ENCODE results near the gene PIP4K2A.

Gene PIP4K2A

DNA sequence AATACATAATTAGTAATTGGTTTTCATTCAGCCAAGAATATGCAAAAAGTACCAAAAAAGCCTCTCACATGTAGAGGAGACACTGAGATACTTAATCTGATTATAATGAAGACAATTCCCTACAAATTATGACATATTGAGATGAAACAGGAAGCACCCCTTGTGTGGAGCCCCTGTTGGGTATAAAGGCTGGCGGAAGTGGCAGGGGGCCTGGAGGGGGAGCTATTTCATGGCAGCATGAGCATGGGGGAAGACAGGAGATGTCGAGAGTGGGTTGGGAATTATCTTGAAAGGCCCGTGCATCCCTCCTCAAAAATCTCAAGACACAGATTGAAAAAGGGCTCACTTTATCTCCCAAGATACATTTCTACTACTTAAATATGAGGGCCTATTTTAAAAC lies 96.9 kb downstream of the PIP4K2A start:
- no peak for DNase-seq

GRCh38 chr10:22617051-22617450 lies 97.3 kb downstream of the PIP4K2A start:
- no peak for DNase-seq

- DNase-seq: peak; percentile 51
Observed at GRCh38 chr10:22615819-22616499, 98.4 kb downstream of the PIP4K2A start.

DNA sequence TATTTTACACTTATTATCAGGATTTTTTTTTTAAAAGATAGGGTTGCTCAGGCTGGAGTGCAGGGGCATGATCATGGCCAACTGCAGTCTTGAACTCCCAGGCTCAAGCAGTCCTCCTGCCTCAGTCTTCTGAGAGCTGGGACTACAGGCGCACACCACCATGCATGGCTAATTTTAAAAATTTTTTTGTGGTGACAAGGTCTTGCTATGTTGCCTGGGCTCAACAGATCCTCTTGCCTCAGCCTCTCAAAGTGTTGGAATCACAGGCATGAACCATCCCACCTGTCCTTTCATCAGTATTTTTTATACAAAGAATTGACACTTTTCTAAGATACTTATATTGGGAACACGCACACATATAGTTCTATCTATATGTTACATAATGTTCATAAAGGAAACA lies 99.3 kb downstream of the PIP4K2A start:
- no peak for DNase-seq

GRCh38 chr10:22613011-22613410 lies 101.4 kb downstream of the PIP4K2A start:
- DNase-seq: no peak

GRCh38 chr10:22612318-22612717 lies 102.1 kb downstream of the PIP4K2A start:
- DNase-seq: no peak

- DNase-seq: no peak
Observed at GRCh38 chr10:22611425-22612115, 102.8 kb downstream of the PIP4K2A start.

- no peak for DNase-seq
Observed at GRCh38 chr10:22610610-22611009, 103.8 kb downstream of the PIP4K2A start.

DNA sequence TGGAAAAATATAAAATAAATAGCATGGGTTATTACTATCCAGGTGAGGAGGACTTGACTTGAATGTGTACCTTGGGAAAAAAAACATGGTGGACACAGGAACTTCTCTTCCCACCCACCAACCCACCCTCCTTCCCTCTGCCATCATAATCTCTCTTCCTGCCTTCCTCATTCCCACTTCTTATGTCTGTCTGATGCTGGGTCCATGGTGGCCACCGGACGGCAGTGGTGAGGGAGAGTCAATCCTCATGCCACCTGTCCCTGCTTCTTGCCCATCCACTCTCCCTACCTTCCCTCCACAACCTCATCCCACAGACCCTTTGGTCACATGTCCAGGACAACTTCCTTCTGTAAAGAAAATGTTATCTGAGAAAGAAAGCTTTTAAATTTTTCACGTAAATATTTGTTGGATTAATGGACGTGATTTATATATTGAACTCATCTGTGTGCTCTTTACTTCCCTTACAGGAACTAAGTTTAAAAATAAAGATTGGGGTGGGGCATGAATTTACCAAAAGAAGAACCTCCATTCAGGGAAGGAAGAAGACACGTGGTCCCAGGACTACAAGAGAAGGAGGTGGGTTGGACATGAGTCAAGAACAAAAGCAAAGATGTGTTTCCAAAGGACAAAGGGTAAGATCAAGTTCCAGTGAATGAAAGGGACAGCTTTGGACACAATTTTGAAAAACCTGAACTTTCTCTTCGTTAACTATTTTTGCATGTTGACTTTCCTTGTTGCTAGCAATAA lies 104.5 kb downstream of the PIP4K2A start:
- DNase-seq: no peak

DNA sequence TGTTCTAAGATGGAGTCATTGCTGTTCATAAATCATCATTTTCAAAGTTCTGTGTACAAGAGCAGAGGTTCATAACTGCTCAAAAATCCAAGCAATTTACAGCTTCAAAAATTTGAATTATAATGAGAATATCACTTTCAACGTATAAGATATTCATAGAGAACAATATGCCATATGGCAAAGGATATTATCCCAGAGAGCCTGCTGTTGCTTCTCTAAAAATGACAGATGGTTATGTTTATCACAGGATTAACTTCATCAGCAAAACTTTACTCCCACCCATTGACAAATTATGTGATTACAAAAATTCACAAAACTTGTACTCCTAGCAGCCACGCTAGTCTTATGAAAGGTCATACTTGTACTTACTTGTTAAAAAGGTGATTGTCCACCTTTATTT lies 105.1 kb downstream of the PIP4K2A start:
- no peak for DNase-seq

DNA sequence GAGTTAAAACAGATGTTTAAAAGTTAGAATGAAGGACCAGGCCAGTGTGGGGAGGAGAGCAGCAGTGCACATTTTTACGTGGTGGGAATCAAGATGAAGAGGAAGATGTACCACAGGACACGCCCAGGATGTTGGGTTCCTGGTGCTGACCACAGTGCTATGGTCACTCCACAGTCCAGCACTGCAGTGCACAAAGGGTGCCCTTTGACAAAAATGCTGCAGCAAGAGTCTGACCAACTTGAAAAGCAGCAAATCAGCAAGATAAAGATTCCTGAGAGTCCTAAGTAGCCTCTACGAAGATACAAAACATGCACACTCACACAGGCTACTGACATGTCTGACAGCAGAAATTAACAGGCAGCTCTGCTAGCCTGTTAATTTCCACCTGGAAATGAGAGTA lies 107.1 kb downstream of the PIP4K2A start:
- DNase-seq: no peak

GRCh38 chr10:22606164-22606614 lies 108.2 kb downstream of the PIP4K2A start:
- DNase-seq: peak; percentile 33

- peak; percentile 76 for DNase-seq
Observed at GRCh38 chr10:22605168-22605567, 109.2 kb downstream of the PIP4K2A start.

GRCh38 chr10:22604344-22605126 lies 109.8 kb downstream of the PIP4K2A start:
- DNase-seq: no peak

GRCh38 chr10:22603581-22603980 lies 110.8 kb downstream of the PIP4K2A start:
- no peak for DNase-seq

GRCh38 chr10:22601618-22602017 lies 112.8 kb downstream of the PIP4K2A start:
- no peak for DNase-seq

GRCh38 chr10:22599636-22600228 lies 114.6 kb downstream of the PIP4K2A start:
- no peak for DNase-seq

- peak; percentile 85 for DNase-seq
Observed at GRCh38 chr10:22599048-22599561, 115.3 kb downstream of the PIP4K2A start.

GRCh38 chr10:22598478-22598877 lies 115.9 kb downstream of the PIP4K2A start:
- no peak for DNase-seq

- peak; percentile 60 for DNase-seq
Observed at GRCh38 chr10:22597138-22597537, 117.2 kb downstream of the PIP4K2A start.

DNA sequence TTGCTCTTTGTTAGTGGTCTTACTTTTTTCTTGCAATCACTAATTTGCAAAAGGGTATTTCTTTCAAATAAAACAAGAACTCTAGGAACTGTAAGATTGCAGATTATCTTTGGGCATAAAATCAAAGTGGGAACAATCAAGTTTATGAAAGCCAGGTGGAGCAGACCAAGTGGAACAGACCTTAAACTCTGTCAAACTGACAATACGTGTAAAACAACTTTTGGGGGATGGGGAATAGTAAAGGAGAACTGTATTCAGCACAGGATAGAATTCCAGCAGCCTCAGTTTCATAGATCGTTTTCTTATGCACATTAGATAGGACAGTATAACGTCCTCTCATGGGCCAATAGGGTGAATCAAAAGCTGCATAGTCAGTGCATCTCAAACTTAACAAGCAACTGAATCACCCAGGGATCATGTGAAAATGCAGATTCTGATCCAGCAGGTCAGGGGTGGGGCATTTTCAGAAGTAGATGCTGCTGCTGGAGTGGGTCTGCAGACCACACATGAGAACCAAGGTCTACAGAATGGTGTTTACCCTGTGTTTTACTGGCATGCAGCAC lies 120.7 kb downstream of the PIP4K2A start:
- DNase-seq: no peak

DNA sequence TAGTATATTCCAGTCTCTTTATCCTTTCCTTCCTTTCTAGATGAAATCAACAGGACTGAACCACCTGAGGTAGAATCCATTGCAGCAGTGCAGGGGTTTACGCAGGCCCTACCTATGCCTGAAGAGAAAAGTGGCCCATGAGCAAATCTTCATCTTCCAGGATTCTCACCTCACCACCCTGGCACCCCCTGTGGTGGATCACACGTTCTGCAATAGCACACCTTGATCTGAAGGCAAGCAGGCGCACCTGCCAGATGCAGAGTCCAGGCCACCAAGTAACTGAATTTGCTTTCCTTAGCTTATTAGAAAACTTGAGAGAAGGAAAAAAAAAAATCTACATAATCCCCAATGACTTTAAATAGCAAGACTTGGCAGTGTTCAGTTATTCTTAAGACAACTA lies 121.4 kb downstream of the PIP4K2A start:
- no peak for DNase-seq

Data from fibroblast of skin of right biceps (primary cell).